Gastroesophageal sphincter (tissue), 3 donors: ENCODE measurements around the gene PRKAG2.

ENCODE experiments used
- EP300 ChIP-seq: sonication (generic); formaldehyde crosslinking; IDR thresholded peaks from one replicate; pipeline ENCODE4 v1.6.1; 2017; ENCODE audit warnings: antibody characterized with exemption, mild to moderate bottlenecking
- POLR2A ChIP-seq, 2 donors: fragments of 450-650 bp; IDR thresholded peaks; one replicate each; pipeline ENCODE4 v1.6.1; 2017; ENCODE audit warnings: antibody characterized with exemption in 2 of 2, mild to moderate bottlenecking in 2 of 2, moderate library complexity in 1 of 2
- POLR2AphosphoS5 ChIP-seq: sonication (generic); formaldehyde crosslinking; IDR thresholded peaks from one replicate; pipeline ENCODE4 v1.6.1; 2017; ENCODE audit warnings: antibody characterized with exemption
- TF ChIP-seq, protein P1 (sequence below), 4 experiments: fragments of 200-600 bp in 2 of 4; fragments of 450-650 bp in 2 of 4; sonication (generic) in 1 of 4; IDR thresholded peaks; one replicate each; pipeline ENCODE4 v1.5.1; 2017 to 2019; ENCODE audit warnings: antibody characterized with exemption in 4 of 4, mild to moderate bottlenecking in 2 of 4, moderate library complexity in 2 of 4

DNA sequence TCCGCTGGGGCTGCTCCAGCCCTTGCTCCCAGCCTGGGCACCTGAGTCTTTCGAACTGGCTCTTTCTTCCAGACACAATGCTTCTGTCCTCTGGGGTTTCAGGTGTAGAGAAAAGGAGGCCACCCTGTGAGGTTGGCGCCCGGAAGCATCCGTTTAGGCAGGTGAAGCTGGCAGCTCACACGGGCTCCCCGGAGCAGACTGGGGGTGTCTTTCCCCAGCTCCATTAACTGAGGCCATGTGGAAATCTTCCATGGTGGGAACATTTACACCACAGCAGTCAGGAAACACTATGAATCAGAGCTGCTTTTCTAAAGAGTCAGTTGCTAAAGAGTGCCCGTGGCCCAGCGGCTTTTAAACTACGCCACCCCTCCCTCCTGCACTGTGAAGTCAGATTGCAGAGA, 29.2 kb downstream of the PRKAG2 start:
- TF ChIP-seq, protein P1, sequence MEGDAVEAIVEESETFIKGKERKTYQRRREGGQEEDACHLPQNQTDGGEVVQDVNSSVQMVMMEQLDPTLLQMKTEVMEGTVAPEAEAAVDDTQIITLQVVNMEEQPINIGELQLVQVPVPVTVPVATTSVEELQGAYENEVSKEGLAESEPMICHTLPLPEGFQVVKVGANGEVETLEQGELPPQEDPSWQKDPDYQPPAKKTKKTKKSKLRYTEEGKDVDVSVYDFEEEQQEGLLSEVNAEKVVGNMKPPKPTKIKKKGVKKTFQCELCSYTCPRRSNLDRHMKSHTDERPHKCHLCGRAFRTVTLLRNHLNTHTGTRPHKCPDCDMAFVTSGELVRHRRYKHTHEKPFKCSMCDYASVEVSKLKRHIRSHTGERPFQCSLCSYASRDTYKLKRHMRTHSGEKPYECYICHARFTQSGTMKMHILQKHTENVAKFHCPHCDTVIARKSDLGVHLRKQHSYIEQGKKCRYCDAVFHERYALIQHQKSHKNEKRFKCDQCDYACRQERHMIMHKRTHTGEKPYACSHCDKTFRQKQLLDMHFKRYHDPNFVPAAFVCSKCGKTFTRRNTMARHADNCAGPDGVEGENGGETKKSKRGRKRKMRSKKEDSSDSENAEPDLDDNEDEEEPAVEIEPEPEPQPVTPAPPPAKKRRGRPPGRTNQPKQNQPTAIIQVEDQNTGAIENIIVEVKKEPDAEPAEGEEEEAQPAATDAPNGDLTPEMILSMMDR (IDR thresholded peaks at IDR 0.05): no peak
- TF ChIP-seq POLR2AphosphoS5: no peak
- no peak for TF ChIP-seq POLR2A (IDR thresholded peaks at IDR 0.05)
- TF ChIP-seq EP300: no peak
